HG02678 (cell line): ENCODE data around the gene MAD1L1.

Experiments used
- ATAC-seq: cut with Tn5 transposase; IDR thresholded peaks from one replicate; pipeline ENCODE4 v1.9.1; 2021; ENCODE audit warnings: mild to moderate bottlenecking, moderate library complexity; ENCODE audit not compliant: unreplicated experiment

Gene MAD1L1

GRCh38 chr7:1964211-1964912, 268.4 kb downstream of the MAD1L1 start:
- ATAC-seq, result no peak

DNA sequence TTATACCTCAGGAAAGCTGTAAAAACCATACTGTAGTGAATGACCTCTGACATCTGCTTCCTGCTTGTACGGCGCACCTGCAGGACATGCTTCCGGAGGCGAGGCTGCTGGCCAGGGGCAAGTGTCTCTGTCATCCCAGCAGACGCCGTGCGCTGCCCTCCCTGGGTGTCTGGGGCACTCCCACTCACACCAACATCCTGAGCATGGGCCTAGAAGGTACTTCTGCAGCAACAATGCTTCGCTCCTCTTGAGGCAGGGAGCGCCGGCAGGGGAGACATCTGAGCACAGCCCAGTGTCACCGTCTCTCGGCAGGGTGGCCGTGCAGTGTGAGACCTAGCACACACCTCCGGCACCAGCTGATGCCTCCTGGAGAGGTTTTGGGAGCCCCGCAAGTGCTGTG, 269.2 kb downstream of the MAD1L1 start:
- no peak for ATAC-seq

DNA sequence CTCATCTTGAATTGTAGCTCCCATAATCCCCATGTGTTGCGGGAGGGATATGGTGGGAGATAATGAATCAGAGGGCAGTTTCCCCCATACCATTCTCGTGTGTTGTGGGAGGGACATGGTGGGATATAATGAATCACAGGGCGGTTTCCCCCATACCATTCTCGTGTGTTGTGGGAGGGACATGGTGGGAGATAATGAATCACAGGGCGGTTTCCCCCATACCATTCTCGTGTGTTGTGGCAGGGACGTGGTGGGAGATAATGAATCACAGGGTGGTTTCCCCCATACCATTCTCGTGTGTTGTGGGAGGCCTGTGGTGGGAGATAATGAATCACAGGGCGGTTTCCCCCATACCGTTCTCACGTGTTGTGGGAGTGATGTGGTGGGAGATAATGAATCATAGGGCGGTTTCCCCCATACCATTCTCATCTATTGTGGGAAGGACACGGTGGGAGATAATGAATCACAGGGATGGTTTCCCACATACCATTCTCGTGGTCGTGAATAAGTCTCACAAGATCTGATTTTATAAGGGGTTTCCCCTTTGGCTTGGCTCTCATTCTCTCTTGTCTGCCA, 271.0 kb downstream of the MAD1L1 start:
- ATAC-seq, result no peak

DNA sequence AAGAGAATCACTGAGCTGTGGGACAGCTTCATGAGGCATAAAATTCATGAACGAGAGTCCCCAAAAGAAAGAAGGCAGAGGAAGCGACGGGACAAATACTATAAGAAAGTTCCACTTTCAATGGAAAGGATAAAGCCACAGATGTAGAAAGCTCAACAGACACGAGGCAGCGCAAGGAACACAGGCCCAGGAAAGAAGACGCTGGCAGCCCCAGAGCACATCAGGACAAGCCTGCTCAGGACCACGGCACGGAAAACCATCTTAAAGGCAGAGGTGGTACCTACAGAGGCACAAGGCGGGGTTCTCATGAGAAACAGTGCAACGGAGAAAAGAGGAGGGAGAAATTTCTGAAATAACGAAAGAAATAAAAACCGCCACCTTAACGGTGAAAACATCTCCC, 273.4 kb downstream of the MAD1L1 start:
- ATAC-seq, result no peak

DNA sequence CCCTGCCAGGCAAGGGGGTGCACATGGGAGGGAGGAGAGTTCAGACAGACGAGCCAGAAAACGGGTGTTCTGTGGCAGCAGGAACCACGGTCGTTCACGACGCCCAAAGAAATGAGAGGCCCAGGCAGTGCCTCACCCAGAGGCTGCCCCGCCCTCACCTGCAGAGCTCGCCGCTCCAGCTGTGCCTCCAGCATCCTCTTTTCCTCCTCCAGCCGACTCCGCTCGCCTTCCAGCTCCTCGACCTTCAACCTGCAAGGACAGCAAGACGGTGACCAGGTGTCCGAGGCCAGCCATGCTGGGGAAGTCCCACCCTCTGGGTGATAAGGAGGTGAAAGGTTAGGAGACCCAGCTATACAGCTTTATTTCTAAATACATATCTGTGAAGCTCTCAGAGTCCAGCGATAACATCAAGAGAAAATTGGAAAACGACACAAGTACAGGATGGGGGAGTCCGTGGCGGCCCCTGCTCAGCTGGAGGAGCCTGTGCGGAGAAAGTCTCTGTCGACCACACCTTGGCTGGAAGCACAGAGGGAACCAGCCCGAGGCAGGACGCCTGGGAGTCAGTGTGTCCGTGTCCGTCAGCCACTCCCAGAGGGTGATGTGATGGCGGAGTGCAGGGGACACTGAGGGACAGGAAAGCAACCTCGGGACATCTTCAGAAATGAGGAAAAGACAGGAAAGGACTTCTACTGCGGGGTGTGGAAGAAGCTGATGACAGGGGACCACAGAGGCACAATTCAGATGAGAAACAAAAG, 275.1 kb downstream of the MAD1L1 start:
- no peak for ATAC-seq

DNA sequence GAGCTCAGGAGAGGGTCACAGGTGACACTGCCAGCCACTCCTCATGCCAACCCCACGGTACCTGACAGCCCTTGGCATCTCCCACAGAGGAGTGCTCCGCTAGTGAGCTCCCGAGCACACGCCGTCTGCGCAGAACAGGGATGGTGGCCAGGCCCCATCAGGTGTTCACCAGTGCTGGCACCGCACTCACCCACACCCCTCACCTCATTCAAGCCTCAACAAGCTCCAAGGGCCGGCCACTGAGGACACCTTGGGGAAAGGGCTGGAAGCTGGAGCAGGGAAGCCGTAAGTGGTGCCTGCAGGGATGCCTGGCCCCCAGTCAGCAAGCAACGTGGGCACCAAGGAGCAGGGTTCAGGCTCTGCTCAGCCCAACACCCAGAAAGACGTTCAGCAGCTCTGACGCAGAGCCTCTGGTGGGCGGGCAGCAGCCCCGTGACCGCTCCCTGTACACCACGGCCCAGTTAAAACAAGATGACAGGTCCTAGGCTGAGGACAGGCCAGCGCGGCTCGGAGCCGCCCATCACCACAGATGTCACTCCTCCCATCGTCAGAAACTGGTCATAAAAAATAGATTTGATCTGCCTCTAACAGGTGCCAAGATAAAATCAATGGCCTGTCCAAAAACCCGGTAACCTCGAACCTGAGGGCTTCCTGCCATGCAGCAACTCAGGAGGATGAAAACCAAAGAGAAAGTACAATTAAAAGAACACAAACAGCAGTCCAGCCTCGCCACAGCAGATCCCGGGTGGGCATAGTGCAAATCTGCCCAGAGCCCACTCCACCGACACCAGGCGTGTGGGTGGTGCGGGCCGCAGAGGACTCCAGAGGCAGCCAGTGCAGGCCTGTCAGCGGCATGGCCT, 275.9 kb downstream of the MAD1L1 start:
- no peak for ATAC-seq

DNA sequence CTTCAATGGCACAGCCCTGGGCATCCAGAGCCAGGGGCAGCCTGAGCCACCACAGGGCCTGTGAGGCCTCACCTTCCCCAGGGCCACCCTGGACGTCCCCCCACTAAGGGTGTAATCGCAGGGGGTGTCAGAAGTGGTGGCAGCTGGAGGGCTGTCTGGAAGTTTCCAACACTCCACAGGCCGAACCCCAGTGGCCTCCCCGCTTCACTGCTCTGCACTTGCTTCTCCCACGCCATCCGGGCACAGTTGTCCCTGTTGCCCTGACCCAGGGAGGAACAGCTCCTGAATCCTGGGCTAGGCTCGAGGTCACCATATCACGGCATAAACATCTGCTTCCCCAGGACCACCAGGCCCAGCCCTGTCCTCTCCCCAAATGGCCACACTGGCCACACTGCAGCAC, 276.6 kb downstream of the MAD1L1 start:
- no peak for ATAC-seq

GRCh38 chr7:1954366-1955004, 278.3 kb downstream of the MAD1L1 start:
- ATAC-seq, result no peak

DNA sequence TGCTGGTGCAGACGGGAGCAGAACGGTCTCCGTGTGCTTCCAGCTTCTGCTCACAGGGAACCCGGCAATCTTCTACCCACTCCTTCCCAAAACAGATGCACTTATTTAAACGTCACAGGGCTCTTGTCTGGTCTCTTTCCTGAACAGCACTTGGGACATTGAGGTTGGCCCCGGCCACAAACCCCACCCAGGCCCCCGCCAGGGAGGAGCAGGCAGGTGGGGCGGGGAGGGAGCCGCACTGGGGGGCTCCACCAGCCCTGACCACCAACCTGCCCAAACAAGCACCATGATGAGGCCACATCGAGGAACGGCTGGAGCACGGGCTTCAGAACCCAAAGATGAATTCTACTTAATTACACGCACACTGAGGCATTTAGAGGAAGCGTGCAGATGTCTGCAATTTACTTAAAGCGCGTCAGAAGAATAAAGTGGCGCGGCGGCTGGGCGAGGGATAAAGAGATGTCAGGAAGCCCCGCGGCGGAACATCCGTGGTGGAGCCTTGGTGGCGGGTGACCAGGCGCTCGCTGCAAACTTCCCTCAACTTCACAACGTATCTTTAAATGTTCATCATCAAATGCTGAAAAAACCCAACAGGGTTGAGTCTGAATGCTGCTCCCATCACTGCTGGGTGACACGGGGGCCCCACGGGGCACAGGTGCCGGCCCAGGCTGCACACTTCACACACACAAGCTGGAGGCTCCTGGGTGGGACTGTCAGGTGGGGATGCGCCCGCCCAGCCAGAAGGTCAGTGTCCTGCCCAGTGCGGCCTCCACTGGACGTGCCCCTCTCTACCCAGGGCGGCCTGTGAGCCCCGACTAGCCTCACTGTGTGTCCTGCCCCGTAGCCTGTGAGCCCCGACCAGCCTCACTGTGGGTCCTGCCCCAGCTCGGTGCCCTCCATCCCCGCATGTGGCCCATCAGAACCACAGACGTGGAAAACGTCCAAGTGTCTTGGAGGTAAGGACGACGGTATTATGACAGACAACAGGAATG, 279.2 kb downstream of the MAD1L1 start:
- ATAC-seq, result no peak

- no peak for ATAC-seq
Measured at GRCh38 chr7:1952781-1953180, 280.0 kb downstream of the MAD1L1 start.

GRCh38 chr7:1952169-1952760, 280.5 kb downstream of the MAD1L1 start:
- no peak for ATAC-seq

DNA sequence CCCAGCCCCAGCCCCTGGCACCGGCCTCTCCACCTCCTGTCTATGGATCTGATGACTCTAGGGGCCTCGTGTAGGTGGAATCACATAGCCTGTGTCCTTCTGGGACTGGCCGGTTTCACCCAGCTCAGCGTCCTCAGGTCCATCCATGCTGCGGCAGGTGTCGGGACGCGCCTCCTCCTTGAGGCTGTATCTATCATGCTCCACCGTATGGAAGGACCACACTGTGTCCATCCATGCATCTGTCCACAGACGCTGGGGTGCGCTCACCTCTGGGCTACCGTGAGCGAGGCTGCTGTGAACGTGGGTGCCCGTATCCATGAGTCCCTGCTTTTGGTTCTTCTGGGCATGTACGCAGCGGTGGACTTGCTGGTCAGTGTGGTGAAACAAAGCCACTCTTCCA, 281.1 kb downstream of the MAD1L1 start:
- no peak for ATAC-seq

DNA sequence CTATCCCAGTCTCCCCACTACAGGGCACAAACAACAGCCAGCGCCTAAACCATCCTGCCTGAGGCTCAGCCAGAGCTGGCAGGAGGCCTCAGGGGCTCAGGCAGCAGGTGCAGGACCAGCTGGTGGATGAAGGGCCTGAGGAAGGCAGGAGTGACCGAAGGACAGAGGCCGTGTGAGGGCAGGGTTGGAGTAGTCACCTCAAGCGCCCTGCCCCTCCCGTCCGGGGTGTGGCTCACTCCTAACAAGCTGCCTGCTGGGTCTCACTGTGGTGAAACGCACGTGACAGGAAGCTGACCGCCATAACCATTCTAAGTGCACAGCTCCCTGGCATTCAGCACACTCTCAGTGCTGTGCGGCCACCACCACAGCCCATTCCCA, 281.6 kb downstream of the MAD1L1 start:
- no peak for ATAC-seq

DNA sequence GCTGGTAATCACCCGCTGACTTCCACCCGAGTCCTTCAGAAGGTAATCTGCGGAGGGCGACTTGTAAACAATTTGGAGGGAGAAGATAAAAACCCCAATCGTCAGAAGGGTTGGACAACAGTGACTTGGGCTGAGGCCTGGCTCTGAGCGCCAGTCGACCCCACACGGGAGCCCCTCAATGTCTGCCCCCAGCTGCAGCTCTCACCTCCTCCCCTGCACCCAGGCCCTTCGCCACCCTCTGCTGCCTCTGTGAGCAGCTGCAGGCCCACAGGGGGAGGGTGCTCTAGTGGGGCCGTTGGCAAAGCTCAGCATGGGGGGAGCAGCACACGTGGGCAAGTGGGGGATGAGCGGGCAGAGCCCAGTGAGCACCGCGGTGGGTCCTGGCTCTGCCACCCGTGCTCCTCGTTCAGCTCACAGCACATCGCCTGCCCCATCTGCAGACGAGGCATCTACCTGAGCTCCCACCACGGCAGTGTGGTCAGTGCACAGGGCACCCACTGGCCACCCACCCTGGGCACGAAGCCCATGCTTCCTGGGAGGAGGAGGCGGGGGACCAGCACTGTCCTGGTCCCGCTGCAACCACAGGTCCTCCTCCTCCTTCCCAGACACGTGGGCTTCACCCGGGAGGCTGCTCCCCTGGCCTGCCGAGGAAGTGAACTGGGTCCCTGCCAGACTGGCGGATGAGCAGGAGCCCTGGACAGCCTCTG, 282.1 kb downstream of the MAD1L1 start:
- ATAC-seq, result no peak

- ATAC-seq, result no peak
Measured at GRCh38 chr7:1950066-1950451, 282.7 kb downstream of the MAD1L1 start.

DNA sequence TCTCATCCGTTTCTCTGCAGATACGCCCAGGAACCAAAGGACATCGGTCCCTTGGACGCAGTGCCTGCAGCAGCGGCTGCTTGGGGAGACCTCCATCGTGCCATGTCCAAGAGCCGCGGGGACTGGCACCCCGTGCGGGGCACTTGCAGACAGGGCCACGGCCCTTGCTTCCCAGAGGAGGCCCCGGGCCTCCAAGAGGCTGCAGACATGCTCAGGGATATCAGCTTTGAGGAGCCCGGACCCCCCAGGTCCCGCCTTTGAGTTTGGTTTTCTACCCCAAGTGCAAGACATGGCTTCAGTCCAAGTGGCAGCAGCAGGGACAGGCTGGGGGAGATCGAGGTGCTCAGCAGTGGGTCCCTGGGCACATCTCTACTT, 283.1 kb downstream of the MAD1L1 start:
- no peak for ATAC-seq

- ATAC-seq, result no peak
Measured at GRCh38 chr7:1948887-1949680, 283.7 kb downstream of the MAD1L1 start.

- ATAC-seq, result no peak
Measured at GRCh38 chr7:1948301-1948796, 284.4 kb downstream of the MAD1L1 start.
